ENCODE data around the gene CPNE5. TPM values are rescaled to one million over a fixed set of nuclear protein-coding genes. Genes with fewer than 3 reads are reported as not detected.
A peak's percentile ranks its signal among the peaks of the same experiment; 100 is the strongest.

Gene CPNE5
- 1 to 10 TPM in 1 of 4 donors, under 1 TPM in 2, not detected in 1; 0.23 to 1.1 (median 0.81) TPM for total RNA-seq

DNA sequence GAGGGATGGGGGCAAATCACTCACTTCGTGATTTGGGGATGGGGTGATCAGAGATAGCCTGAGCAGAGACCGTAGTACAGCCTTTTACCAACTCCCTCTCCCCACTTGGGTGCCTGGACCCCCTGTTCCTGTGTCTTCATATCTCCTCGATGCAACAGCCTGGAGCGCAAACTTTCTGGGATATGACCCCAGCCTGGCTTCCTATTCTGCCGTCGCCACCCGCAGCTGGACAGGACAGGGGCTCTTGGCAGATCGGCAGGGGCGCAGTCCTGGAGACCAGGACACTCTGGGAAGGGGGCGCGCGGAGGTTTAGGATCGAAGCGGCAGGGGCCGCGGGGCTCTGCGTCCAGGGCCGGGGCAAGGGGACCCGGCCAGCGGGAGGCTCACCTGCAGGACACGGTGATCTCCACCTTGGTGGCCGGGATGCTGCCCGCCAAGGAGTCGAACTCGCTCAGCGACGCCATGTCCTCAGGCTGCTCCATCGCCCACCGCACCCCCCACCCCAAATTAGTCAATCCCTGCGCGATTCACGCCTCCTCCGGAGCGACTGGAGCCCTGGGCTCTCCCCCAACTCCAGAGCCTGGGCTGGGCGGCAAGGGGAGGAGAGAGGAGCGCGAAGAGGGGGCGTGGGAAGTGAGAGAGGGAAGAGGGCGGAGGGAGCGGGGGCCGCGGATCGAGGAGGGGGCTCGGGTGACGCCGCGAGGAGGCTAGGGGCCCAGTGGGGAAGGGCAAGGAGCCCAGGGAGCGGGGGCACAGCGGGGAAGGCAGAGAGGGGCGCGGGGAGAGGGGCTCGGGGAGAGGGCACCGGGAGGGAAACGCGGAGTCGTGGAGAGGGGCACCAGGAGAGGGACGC, at the start of gene CPNE5:
Gene CPNE5, minus strand, starts transcription at position 549 of the 853 bp plus-strand sequence. Its CDS starts 67 bp downstream, at position 482.
- 14 to 16% methylated on average over 46 to 56 of the region's 57 CpGs for WGBS, 2 donors
- H3K4me3 ChIP-seq (ENCODE audit: low read depth, poor library complexity, severe bottlenecking): peak within 1 kb of the TSS; percentile 16
- TF ChIP-seq, protein P1, sequence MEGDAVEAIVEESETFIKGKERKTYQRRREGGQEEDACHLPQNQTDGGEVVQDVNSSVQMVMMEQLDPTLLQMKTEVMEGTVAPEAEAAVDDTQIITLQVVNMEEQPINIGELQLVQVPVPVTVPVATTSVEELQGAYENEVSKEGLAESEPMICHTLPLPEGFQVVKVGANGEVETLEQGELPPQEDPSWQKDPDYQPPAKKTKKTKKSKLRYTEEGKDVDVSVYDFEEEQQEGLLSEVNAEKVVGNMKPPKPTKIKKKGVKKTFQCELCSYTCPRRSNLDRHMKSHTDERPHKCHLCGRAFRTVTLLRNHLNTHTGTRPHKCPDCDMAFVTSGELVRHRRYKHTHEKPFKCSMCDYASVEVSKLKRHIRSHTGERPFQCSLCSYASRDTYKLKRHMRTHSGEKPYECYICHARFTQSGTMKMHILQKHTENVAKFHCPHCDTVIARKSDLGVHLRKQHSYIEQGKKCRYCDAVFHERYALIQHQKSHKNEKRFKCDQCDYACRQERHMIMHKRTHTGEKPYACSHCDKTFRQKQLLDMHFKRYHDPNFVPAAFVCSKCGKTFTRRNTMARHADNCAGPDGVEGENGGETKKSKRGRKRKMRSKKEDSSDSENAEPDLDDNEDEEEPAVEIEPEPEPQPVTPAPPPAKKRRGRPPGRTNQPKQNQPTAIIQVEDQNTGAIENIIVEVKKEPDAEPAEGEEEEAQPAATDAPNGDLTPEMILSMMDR (IDR thresholded peaks at IDR 0.05): no peak
- TF ChIP-seq POLR2A (IDR thresholded peaks at IDR 0.05): no peak
- intact Hi-C loops (cut with DNase I; ENCODE audit: low total_unique reads): no loop called here
- DNase-seq (ENCODE audit: low spot score in 2 of 2): no peak

- intact Hi-C loops (cut with DNase I; ENCODE audit: low total_unique reads): no loop called here
- no peak for DNase-seq (ENCODE audit: low spot score in 2 of 2)
- 92 to 94% methylated on average over 7 of the region's 7 CpGs for WGBS, 2 donors
- TF ChIP-seq POLR2A (IDR thresholded peaks at IDR 0.05): no peak
- TF ChIP-seq, protein P1 (IDR thresholded peaks at IDR 0.05): no peak
- H3K4me3 ChIP-seq (ENCODE audit: low read depth, poor library complexity, severe bottlenecking): no peak overlapping the region
Measured at GRCh38 chr6:36888115-36888643, 48.9 kb upstream of the CPNE5 start.

DNA sequence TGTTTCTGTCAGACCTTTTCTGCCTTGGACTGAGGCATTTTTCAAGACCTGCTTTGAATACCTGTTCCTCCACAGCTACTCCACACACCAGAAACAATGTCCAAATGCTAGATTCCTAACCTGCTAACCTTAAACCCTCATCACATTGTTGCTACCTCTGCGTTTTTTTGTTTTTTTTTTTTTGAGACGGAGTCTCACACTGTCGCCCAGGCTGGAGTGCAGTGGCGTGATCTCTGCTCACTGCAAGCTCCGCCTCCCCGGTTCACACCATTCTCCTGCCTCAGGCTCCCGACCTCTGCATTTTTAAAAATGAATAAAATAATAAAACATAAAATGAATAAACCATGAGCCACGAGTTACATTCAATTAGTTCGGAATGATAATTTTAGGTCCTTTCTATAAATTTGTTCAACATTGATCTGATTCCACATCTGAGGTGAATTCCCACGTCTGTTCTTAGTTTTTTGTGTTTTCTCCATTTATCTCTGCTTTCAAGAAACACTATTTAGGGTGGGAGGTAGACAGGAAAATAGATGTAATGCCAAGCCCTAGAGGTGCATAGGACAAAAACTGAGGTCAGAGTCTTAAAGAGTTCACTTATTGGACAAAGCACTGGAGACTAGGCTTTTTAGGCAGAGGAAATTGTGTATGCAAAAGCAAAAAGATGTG, 47.8 kb upstream of the CPNE5 start:
- TF ChIP-seq, protein P1 (IDR thresholded peaks at IDR 0.05): no peak
- TF ChIP-seq POLR2A (IDR thresholded peaks at IDR 0.05): no peak
- no peak overlapping the region for H3K4me3 ChIP-seq (ENCODE audit: low read depth, poor library complexity, severe bottlenecking)
- 70% methylated on average over 10 of the region's 10 CpGs for WGBS, 2 donors
- intact Hi-C loops (cut with DNase I; ENCODE audit: low total_unique reads): no loop called here
- DNase-seq (ENCODE audit: low spot score in 2 of 2): no peak

DNA sequence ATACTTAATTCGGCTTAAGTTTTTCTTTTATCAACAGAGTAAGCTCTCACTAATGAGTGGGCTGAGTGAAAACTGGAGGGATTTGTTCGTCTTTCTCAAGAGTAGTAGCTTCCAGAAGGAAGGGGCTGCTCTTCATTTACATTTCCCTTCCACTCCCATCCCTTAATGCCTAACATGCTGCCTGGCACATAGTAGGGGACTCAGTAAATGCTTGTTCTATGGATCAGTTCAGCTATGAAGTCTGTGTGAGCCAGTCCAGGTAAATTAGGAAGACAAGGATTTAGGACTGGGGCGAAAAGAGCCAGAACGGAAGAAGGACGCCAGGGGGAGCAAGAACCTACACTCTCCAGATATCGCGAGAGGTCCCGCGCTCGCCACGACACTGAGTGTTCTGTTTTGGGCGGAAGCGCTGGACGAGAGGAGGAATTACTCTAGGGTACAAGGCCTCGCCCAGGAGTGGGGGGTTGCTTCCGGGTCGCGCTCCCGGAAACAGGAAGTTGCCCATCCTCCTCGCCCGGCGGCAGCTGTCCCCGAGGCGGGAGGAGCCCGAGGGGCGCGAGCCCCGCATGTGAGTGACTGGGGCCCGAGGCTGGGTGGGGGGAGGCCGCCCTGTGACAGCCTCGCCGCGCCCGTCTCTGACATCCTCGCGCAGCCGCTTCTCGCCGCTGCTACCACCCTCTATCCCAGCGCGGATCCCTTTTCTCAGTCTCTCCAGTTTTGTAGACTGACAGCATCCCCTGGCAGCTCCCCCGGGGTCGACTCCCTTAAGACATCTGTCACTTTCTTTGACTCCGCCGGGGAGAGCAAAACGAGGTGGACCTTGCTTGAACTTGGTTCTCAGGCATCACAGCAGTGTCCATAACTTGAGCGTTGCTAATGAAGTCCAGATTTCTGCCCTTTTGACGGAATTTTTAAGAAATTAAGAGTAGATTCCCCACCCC, 46.5 kb upstream of the CPNE5 start, which contains the start of gene C6orf89:
Gene C6orf89, plus strand, starts transcription at position 492 of the 941 bp plus-strand sequence. CDS start 13,493 bp downstream, outside the sequence.
- peak in 1 of 2 donors; percentile 53 for TF ChIP-seq POLR2A (IDR thresholded peaks at IDR 0.05)
- TF ChIP-seq, protein P1 (IDR thresholded peaks at IDR 0.05): peak in 1 of 3 donors; percentile 90
- intact Hi-C loops (cut with DNase I; ENCODE audit: low total_unique reads): no loop called here
- H3K4me3 ChIP-seq (ENCODE audit: low read depth, poor library complexity, severe bottlenecking): peak within 1 kb of the TSS; percentile 79
- DNase-seq (ENCODE audit: low spot score in 2 of 2): peak; percentile 98 to 100
- WGBS, 2 donors: 3% methylated on average over 43 to 46 of the region's 48 CpGs

DNA sequence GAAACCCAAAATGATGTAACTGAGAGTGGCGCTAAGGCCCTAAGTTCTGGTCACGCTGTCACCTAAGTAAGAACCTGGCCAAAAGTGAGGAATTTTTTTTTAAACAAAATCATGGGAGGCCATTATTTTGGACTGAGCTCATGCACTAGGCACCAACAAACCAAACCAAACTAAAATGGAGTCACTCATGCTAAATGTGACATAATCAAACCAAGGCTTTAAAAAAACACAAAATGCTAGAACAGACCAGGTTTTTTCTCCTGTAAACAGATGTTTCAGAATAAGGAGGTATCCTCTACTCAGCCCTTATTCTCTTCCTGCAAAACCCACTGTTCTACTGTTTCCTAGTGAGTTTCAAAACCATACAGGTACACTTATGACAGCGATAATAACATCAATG, 45.4 kb upstream of the CPNE5 start:
- intact Hi-C loops (cut with DNase I; ENCODE audit: low total_unique reads): no loop called here
- TF ChIP-seq, protein P1 (IDR thresholded peaks at IDR 0.05): no peak
- no peak for TF ChIP-seq POLR2A (IDR thresholded peaks at IDR 0.05)
- 97 to 99% methylated on average over 3 of the region's 3 CpGs for WGBS, 2 donors
- H3K4me3 ChIP-seq (ENCODE audit: low read depth, poor library complexity, severe bottlenecking): no peak overlapping the region
- no peak for DNase-seq (ENCODE audit: low spot score in 2 of 2)
